ENCODE results near the gene B3GAT1.

The B3GAT1 gene

DNA sequence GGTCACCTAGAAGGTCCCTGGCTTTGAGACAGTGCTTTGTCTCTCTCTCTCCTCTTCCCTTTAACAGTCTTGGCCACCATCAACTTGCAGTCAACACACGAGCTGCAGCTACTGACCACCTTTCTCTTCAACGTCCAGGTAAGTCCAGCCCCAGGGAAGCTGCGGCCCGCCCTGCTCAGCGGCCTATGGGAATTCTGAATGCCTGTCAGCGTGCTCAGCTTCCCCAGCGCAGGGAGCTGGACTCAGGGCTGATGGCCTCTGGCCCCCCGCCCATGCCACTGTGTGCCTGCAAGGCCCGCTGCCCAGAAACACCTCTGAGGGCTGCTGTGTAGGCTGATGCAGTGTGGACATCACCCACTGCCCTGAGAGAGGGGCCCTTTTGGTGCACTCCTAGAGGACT lies 47.8 kb downstream of the B3GAT1 start:
- DNase-seq (ENCODE audit: low read depth, low spot score) = no peak
- no peak overlapping the region for H3K4me3 ChIP-seq (ENCODE audit: low read length)

DNA sequence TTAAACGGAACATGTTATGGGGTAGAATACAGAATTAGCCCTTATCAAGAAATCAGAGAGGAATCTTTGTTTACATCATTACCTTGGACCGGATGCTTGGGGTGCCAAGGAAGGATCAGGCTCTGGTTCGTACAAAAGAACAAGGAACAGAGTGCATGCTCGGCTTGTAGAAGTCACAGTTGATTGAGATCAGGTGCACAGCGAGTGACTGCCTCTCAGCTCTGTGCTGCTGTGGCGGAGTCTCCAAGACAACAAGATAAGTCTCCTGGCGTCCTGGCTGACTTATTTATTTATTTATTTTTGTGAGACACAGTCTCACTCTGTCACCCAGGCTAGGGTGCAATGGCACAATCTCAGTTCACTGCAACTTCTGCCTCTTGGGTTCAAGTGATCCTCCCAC lies 48.5 kb downstream of the B3GAT1 start:
- peak; percentile 39 for DNase-seq (ENCODE audit: low read depth, low spot score)
- no peak overlapping the region for H3K4me3 ChIP-seq (ENCODE audit: low read length)

DNA sequence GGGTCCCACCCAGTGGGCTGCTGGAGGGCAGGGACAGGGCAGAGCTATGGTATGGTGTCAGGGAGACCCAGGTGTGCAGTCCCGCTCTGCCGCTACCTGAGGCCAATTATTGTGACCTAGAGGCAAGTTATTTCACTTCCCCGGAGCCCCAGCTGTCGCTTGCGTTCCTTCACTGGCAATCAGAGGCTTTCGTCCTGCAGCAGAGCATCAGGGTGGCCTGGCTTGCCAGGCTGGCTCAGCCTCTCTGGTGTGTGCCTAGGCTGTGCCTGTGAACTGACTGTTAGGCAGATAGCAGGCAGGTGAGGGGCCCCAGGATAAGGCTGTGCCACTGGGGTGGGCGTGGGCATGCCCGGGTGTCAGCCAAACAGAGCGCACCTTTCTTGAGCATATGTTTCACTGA lies 48.9 kb downstream of the B3GAT1 start:
- H3K4me3 ChIP-seq (ENCODE audit: low read length) = no peak overlapping the region
- DNase-seq (ENCODE audit: low read depth, low spot score) = no peak

DNA sequence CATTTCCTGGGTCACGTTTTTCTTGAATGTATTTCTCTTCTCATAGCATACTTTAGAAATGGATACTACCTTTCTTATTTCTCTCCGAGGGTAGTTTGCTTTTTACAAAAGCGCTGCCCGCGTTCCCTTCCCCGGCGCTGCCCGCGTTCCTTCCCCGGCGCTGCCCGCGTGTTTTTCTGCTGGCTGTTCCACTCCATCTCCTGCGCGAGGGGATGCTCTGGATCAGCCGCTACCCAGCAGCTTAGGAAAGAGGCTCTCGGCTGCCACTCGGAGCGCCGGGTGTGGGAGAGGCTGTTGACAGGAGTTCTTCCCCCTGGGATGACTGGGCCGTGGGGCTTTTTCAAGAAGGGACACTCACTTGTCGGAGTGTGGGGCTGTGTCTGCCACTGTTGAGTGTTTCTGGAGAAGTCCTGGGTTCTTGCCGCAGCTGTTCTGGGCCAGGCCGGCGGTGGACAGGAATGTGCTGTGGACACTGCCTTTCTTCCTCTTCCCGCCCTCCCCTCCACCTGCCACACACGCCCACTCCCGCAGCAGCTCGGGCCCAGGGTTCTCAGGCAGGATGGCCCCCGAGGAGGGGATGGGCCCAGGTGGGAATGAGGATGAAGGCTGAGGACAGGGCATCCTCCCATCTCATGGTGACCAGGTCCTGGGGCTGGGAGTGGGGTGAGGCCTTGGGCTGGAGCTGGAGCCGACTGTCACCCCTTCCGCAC lies 49.7 kb downstream of the B3GAT1 start:
- H3K4me3 ChIP-seq (ENCODE audit: low read length) = no peak overlapping the region
- no peak for DNase-seq (ENCODE audit: low read depth, low spot score)

DNA sequence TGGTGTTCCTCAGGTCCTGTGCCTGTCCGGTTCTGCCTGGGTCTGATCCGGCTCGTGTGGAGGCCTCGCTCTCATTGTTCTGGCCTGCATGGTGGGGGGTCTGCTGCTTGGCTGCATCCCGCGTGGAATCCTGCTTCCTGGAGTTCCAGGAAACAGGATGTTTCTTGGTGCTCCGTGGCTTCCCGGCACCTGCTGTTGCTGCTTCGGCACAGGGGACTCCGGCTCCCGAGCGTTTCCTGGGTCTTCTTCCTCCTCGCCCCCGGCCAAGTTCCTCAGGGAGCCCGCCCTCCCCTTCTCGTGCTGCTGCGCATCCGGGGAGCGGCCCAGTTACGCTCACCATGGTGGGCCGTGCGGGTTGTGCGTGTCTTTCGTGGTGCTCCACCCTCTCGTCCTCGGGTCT lies 50.4 kb downstream of the B3GAT1 start:
- no peak for DNase-seq (ENCODE audit: low read depth, low spot score)
- H3K4me3 ChIP-seq (ENCODE audit: low read length) = no peak overlapping the region

DNA sequence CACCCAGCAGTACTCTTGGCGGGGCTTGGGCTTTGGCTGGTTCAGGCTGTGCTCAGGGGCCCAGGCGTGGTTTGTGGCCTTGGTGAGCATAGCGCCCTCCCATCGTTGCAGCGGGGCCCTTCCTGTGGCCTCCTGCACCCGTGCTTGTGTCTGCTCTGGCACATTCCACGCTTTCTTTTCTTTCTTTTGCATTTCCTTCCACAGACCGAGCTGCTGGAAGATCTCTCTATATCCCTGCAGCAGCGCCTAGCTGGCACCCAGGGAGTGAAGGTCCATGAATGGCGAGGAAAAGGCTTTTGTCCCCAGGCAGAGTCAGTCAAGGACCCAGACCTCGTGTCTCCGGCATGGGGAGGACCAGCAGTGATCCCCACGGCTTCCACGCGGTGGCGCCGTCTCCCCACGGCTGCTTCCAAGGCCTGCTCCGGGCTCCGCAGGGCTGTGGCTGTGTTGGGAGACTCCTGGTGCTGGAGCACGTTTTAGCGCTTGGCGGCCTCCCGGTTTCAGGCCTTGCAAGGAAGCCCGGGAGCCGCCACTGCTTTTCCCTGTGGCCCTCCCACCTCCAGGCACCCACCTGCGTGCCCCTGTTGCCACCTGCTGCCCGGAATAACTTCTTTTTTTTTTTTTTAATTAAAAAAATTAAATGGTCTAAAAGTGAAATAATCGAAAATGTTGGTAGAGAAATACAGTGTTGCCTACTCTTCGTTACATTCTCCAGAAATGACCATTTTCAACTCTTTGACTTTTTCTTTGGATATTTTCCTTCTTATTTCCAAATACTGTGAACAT lies 51.8 kb downstream of the B3GAT1 start:
- peak; percentile 53 for DNase-seq (ENCODE audit: low read depth, low spot score)
- no peak overlapping the region for H3K4me3 ChIP-seq (ENCODE audit: low read length)

DNA sequence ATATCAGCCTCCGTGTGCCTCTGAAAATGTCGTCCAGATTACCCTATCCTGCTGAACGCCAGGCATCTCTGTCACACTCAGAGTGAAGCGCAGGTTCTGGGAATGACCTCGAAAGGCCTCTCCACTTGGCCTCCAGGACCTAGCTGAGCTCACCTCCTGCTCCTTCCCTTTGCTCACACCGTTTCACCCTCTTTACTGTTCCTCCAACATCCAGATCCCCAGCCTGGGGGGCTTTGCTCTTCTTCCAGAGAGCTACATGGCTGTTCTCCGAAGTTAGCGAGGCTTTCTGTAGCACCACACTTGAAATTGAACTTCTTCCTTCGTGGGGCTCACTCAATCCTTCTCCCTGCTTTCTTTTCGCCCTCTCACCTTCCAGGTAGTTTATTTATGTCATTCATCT lies 52.4 kb downstream of the B3GAT1 start:
- no peak overlapping the region for H3K4me3 ChIP-seq (ENCODE audit: low read length)
- DNase-seq (ENCODE audit: low read depth, low spot score) = no peak

DNA sequence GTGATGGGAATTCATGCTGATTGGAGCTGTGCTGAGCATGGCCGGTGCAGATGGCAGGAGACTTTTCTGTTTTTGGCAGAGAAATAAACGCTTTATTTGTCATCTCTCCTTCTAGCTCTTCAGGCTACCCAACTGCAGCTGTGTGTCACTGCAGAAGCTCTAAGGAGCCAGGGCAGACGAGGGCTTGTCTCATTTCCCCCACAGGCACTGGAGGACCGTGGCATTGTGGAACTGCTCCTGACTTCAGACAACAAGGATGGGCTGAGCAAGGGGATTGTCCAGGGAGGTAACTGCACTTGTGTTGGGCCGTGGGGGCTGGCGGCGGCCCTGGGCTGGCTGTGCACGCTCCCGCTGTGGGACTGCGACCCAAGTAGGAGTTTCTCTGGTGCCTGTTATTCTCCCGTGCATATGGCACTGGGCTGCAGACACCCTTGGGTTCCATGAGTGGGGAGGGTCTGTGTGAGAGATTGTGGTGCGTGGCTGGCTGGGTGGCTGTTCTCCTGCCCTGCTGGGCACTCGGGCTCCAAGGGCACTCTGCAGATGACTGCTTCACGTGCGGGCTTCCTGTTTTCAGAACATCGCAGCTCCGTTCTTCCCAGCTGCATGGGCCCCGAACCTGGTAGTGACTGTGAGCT lies 53.1 kb downstream of the B3GAT1 start:
- no peak overlapping the region for H3K4me3 ChIP-seq (ENCODE audit: low read length)
- no peak for DNase-seq (ENCODE audit: low read depth, low spot score)

DNA sequence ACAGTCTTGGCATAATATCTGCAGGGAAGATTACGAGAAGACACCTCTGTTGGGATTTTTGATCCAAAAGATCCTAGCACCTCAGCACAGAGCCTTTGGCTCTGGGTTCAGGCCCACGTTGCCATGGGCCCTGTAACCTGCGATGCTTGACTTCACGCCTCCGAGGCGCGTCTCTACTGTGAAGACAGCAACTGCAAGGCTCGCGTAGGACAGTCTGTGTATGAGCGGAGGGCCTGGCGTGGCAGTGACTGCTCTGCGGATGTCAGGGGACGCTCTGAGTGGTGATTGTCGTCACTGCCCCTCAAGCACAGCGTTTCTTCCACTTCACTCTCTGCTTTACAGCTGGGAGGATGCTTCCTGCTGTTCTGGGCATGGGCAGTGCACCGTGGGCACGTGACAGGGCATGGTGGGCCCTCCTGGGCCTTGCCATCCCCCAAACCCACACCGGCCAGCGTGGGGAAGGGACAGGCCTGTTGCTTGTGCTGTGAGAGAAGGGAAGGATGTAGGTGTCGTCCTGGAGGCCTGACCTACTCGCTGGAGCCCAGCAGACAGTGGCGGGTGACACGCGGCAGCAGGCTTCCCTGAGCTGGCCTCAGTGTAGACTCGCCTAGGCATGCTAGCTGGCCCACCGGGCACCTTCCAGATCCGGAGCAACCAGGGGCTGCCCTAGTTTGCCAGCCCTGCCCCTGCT lies 53.7 kb downstream of the B3GAT1 start:
- H3K4me3 ChIP-seq (ENCODE audit: low read length) = no peak overlapping the region
- DNase-seq (ENCODE audit: low read depth, low spot score) = no peak

DNA sequence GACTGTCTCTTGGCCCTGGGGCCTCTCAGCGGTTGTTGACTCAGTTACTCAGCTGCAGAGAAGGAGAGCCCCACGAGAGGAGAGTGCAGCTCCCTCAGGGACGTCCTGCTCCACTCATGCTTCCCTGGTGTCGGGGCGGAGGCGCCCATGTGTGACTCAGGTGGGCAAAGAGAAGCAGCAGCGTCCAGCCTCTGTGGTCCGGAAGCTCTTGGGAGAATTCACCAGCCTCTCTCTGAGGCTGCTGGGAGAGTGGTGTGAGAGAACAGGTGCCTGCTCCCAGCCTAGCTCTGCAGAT lies 54.5 kb downstream of the B3GAT1 start:
- no peak overlapping the region for H3K4me3 ChIP-seq (ENCODE audit: low read length)
- no peak for DNase-seq (ENCODE audit: low read depth, low spot score)

DNA sequence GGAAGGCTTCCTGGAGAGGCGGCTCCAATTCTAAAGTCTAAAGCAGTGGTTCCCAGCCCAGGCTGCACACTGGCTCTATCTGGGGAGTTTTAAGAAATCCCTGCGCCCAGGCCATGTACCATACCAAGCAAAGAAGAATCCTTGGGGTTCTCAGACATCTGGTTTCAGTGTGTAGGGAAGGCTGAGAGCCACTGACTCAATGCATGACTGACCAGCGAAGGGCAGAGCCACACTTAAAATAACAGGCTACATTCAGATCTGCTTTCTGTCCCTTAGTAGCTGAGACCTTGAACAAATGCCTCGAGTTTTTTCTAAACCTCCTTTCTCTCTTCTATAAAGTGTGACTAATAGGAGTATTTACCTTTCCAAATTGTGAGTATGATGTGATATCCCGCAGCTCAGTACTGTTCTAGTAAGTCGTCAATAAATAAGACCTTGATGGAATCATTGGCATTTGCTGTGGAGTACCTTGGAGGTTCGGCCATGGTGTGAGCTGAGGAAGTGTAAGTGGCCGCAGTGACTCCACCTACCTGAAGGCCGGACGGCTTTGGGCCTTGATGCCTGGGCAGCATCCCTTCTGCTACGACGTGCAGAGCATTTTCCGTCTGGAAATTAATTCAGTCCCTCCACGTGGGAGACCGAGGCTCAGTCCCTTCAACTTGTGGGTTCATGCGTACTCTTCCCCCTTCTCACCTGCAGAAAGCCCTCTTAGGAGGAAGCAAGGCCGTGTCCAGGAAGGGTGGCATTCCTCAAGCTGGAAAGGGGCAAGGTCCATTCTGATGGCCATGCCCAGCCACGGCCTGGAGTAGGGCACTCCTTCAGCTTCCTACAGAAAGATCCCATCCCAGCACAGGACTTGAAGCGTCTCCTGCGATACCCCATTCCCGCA lies 55.1 kb downstream of the B3GAT1 start:
- no peak overlapping the region for H3K4me3 ChIP-seq (ENCODE audit: low read length)
- DNase-seq (ENCODE audit: low read depth, low spot score) = no peak

DNA sequence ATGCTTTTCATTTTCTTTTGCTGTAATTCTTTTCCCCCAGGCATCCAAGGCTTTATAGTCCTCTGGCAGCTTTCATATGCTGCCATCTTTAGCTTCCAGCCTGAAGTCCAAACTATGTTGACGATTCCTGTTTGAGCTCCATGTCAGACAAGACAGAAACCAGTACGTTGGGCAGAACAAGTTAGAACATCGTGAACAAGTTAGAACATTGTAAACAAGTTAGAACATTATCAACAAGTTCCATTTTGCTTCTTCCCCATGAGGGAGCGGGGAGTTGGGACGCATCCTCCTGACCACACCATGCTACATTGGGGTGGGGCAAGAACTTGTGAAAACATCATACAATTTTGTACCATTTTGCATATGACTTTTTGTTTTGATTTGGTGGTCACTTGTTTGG lies 56.4 kb downstream of the B3GAT1 start:
- no peak overlapping the region for H3K4me3 ChIP-seq (ENCODE audit: low read length)
- no peak for DNase-seq (ENCODE audit: low read depth, low spot score)

DNA sequence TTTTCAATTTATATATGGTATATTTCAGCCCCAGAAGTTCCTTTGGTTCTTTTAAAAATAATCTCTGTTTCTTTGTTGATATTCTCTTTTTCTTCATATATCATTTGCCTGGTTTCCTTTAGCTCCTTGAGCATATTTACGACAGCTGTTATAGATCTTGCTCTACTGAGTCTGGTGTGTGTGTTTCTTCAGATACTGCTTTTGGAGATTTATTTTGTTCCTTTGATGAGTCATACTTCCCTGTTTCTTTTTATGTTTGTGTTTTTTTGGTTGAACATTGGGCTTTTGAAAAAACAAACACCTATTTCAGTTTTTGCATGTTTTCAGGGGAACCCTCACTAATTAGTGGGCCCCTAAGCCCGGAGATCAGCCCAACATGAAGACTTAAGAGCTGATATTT lies 56.9 kb downstream of the B3GAT1 start:
- DNase-seq (ENCODE audit: low read depth, low spot score) = no peak
- no peak overlapping the region for H3K4me3 ChIP-seq (ENCODE audit: low read length)

DNA sequence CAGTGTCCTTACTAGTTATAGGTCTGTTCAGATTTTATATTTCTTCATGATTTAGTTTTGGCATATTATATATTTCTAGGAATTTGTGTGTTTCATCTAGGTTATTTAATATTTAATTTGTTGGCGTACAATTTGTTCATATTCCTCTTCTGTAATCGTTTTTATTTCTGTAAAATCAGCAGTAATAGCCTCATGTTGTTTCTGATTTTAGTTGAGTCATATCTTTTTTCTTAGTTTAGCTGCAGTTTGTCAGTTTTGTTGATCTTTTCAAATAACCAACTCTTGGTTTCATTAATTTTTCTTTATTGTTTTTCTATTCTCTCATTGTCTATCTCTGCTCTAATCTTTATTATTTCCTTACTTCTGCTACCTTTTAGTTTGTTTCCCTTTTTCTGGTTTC lies 59.9 kb downstream of the B3GAT1 start:
- DNase-seq (ENCODE audit: low read depth, low spot score) = no peak
- H3K4me3 ChIP-seq (ENCODE audit: low read length) = no peak overlapping the region

DNA sequence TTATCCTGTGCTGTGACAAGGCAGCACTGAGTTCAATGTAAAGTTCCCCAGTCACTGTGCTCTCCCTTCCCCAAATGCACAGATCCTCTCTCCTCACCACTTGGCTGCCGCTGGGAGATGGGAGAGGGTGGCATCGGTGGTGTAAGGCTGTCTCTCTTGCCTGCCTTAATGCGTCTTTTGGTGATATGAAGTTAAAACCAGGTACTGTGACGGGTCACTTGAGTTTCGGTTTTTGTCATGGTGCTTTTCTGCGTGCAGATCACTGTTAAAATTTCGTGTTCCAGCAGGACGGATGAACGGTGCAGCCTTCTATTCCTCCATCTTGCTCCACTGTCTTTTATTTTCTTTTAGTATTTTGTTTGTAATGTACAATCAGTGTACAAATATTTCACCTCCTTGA lies 61.7 kb downstream of the B3GAT1 start:
- no peak for DNase-seq (ENCODE audit: low read depth, low spot score)
- no peak overlapping the region for H3K4me3 ChIP-seq (ENCODE audit: low read length)

DNA sequence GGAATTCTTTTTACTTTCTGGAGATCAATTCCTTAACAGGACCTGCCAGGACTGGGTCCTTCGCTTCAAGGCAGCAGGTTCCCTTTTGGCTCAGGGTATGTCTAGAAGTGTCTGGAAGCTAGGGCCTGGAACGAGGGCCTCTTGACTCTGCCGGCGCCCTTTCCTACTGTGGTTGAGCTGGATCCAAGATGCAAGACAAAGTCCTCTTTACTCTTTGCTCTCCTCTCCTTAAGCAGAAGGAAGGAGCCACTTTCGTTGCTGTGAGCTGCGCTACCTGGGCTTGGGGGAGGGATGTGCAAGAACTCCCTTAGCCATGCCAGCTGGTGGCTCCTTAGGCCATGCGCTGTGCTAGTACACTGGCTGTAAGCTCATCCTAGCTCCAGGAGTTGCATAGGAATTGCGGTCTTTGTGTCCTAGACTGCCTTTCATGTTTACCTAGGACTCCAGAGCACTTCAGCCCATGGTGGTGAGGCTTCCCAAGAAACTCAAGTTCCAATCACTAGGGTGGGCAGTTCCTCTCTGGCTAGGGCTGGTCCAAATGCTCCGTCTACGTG lies 62.2 kb downstream of the B3GAT1 start:
- no peak overlapping the region for H3K4me3 ChIP-seq (ENCODE audit: low read length)
- DNase-seq (ENCODE audit: low read depth, low spot score) = no peak

DNA sequence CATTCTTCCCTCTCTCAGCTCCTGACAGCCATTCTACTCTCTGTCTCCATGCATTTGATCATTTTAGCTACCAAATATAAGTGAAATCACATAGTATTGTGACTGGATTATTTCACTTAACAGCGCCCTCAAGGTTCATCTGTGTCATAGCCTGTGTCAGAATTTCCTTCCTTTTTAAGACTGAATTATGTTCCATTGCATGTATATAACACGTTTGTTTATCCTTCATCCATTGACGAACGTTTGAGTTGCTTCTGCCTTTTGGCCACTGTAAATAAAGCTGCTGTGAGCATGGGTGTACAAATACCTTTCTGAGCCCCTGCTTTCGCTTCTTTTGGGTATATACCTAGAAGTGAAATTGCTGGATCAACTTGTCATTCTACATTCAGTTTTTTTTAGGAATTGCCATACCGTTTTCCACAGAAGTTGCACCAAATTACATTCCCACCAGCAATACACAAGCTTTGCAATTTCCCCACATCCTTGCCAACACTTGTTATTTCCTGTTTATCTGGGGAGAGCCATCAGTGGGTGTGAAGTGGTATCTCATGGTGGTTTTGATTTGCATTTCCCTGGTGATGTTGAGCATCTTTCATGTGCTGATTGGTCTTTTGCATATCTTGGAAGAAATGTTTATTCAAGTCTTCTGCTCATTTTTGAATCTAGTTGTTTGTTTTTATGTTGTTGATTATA lies 62.8 kb downstream of the B3GAT1 start:
- no peak overlapping the region for H3K4me3 ChIP-seq (ENCODE audit: low read length)
- peak; percentile 45 for DNase-seq (ENCODE audit: low read depth, low spot score)

DNA sequence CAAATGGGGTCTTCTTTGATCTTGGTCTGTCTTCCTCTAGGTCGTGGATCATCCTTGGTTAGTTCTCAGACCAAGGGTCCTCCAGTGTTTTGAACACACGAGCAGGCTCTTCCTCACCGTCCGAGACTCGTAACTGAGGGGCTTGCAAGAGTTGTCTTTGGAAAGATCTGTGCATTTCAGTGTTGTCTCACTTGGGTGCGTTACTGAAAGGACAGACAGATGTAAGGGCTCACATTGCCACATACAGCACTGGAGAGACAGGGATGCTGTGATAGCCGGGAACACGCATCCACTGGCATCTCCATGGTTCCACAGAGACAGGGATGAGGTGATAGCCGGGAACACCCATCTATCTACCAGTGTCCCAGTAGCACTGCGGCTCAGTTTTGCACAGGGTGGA lies 64.6 kb downstream of the B3GAT1 start:
- no peak overlapping the region for H3K4me3 ChIP-seq (ENCODE audit: low read length)
- no peak for DNase-seq (ENCODE audit: low read depth, low spot score)
